Activated T-helper 9 cell treated with anti-CD3 and anti-CD28 coated beads, Interleukin-2, amount 50 U/mL, for 16 hours (primary cell): ENCODE results near the gene KIF9.
"Not testable (repeated sequence)": the region's sequence is repeated elsewhere in the genome, so short reads cannot be mapped to it uniquely, and the experiment has no call there.

Experiments
- DNase-seq: peaks from one replicate; pipeline ENCODE4 v3.0.0-alpha.2; 2020; ENCODE audit warnings: low read depth

KIF9 gene

GRCh38 chr3:47293822-47294221, 11.2 kb upstream of the KIF9 start:
- no peak for DNase-seq

GRCh38 chr3:47291754-47292420, 9.3 kb upstream of the KIF9 start:
- not testable (repeated sequence) for DNase-seq

GRCh38 chr3:47291158-47291753, 8.7 kb upstream of the KIF9 start:
- no peak for DNase-seq

GRCh38 chr3:47288966-47289910, 6.6 kb upstream of the KIF9 start:
- no peak for DNase-seq

GRCh38 chr3:47283591-47284364, 1.2 kb upstream of the KIF9 start:
- DNase-seq = no peak

- no peak for DNase-seq
Measured at GRCh38 chr3:47283193-47283537, 566 bp upstream of the KIF9 start.

GRCh38 chr3:47280519-47280918, 2.1 kb downstream of the KIF9 start:
- no peak for DNase-seq

GRCh38 chr3:47276558-47276957, 6.0 kb downstream of the KIF9 start:
- no peak for DNase-seq

- no peak for DNase-seq
Measured at GRCh38 chr3:47274652-47275051, 7.9 kb downstream of the KIF9 start.

- no peak for DNase-seq
Measured at GRCh38 chr3:47273564-47273963, 9.0 kb downstream of the KIF9 start.

GRCh38 chr3:47270526-47270925, 12.1 kb downstream of the KIF9 start:
- DNase-seq = no peak

GRCh38 chr3:47267490-47267824, 15.1 kb downstream of the KIF9 start:
- no peak for DNase-seq

GRCh38 chr3:47266709-47267489, 15.7 kb downstream of the KIF9 start:
- peak; percentile 16 for DNase-seq

GRCh38 chr3:47265725-47266428, 16.7 kb downstream of the KIF9 start:
- no peak for DNase-seq

- no peak for DNase-seq
Measured at GRCh38 chr3:47265008-47265407, 17.6 kb downstream of the KIF9 start.

GRCh38 chr3:47261301-47261700, 21.3 kb downstream of the KIF9 start:
- DNase-seq = no peak

- DNase-seq = no peak
Measured at GRCh38 chr3:47260605-47261004, 22.0 kb downstream of the KIF9 start.

- DNase-seq = no peak
Measured at GRCh38 chr3:47259114-47259513, 23.5 kb downstream of the KIF9 start.

GRCh38 chr3:47256331-47256730, 26.3 kb downstream of the KIF9 start:
- not testable (repeated sequence) for DNase-seq

- DNase-seq = no peak
Measured at GRCh38 chr3:47251689-47252088, 30.9 kb downstream of the KIF9 start.

- not testable (repeated sequence) for DNase-seq
Measured at GRCh38 chr3:47251085-47251484, 31.5 kb downstream of the KIF9 start.
